Measurements from ENCODE around the gene PSMB9. TPM values are rescaled to one million over a fixed set of nuclear protein-coding genes. Genes with fewer than 3 reads are reported as not detected.

The PSMB9 gene
- total and polyA plus RNA-seq, 2 experiments from 2014 or later: 2.8 to 5.5 TPM

DNA sequence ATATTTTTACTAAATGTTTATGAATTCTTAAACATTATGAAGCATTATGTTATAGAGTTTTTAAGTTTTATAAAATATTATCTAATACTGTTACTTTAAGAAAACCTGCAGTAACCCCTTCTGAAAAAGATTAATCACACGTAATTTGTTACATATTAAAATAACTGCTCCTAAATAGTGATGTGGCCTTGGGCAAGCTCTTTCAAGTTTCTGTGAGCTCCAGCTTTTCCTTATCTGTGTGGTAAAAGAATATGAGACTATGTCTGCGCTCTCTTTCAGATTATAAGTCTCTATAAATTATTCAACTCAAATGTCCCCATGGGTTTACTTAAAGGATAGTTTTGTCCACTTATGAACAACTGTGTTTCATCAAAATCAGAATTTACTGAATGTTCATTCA, 54.9 kb downstream of the PSMB9 start:
- no peak overlapping the region for H3K4me3 Mint-ChIP-seq
- no peaks in the 10 kb centered on the region for H3K36me3 Mint-ChIP-seq (ENCODE audit: low read depth)
- no peaks in the 10 kb centered on the region for H3K36me3 ChIP-seq (ENCODE audit: insufficient read depth)
- H3F3A ChIP-seq (replicated peaks; ENCODE audit: low read depth): no peaks in the 10 kb centered on the region
- ATAC-seq (no peak), DNase-seq (ENCODE audit: low spot score) (no peak)
- H3K4me2 ChIP-seq: no peak overlapping the region
- no peaks in the 10 kb centered on the region for H3K9me2 ChIP-seq (ENCODE audit: insufficient read depth)
- H3K9me3 Mint-ChIP-seq: no peaks in the 10 kb centered on the region
- TF ChIP-seq POLR2AphosphoS5 (IDR thresholded peaks at IDR 0.05; ENCODE audit: low read depth) (no peak), JUNB (IDR thresholded peaks at IDR 0.05; ENCODE audit: unreplicated experiment) (no peak), ZNF462 (CRISPR knock-in tag; IDR thresholded peaks at IDR 0.05) (no peak), STAT1 (IDR thresholded peaks at IDR 0.05; ENCODE audit: unreplicated experiment) (no peak), ZNF114 (CRISPR knock-in tag; IDR thresholded peaks at IDR 0.05) (no peak), CREB1 (CRISPR knock-in tag; IDR thresholded peaks at IDR 0.05; ENCODE audit: low read depth) (no peak), NANOG (IDR thresholded peaks at IDR 0.05; ENCODE audit: borderline replicate concordance) (no peak), ZNF331 (CRISPR knock-in tag; IDR thresholded peaks at IDR 0.05; ENCODE audit: low read depth) (no peak), EZH2phosphoT487 (IDR thresholded peaks at IDR 0.05; ENCODE audit: unreplicated experiment) (no peak), EZH2 (IDR thresholded peaks at IDR 0.05; ENCODE audit: low read depth, unreplicated experiment) (no peak)
- TF ChIP-seq, protein P1, sequence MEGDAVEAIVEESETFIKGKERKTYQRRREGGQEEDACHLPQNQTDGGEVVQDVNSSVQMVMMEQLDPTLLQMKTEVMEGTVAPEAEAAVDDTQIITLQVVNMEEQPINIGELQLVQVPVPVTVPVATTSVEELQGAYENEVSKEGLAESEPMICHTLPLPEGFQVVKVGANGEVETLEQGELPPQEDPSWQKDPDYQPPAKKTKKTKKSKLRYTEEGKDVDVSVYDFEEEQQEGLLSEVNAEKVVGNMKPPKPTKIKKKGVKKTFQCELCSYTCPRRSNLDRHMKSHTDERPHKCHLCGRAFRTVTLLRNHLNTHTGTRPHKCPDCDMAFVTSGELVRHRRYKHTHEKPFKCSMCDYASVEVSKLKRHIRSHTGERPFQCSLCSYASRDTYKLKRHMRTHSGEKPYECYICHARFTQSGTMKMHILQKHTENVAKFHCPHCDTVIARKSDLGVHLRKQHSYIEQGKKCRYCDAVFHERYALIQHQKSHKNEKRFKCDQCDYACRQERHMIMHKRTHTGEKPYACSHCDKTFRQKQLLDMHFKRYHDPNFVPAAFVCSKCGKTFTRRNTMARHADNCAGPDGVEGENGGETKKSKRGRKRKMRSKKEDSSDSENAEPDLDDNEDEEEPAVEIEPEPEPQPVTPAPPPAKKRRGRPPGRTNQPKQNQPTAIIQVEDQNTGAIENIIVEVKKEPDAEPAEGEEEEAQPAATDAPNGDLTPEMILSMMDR (conservative IDR thresholded peaks at IDR 0.05; ENCODE audit: low read depth in 2 of 2): no peak
- TF ChIP-seq, protein P2, sequence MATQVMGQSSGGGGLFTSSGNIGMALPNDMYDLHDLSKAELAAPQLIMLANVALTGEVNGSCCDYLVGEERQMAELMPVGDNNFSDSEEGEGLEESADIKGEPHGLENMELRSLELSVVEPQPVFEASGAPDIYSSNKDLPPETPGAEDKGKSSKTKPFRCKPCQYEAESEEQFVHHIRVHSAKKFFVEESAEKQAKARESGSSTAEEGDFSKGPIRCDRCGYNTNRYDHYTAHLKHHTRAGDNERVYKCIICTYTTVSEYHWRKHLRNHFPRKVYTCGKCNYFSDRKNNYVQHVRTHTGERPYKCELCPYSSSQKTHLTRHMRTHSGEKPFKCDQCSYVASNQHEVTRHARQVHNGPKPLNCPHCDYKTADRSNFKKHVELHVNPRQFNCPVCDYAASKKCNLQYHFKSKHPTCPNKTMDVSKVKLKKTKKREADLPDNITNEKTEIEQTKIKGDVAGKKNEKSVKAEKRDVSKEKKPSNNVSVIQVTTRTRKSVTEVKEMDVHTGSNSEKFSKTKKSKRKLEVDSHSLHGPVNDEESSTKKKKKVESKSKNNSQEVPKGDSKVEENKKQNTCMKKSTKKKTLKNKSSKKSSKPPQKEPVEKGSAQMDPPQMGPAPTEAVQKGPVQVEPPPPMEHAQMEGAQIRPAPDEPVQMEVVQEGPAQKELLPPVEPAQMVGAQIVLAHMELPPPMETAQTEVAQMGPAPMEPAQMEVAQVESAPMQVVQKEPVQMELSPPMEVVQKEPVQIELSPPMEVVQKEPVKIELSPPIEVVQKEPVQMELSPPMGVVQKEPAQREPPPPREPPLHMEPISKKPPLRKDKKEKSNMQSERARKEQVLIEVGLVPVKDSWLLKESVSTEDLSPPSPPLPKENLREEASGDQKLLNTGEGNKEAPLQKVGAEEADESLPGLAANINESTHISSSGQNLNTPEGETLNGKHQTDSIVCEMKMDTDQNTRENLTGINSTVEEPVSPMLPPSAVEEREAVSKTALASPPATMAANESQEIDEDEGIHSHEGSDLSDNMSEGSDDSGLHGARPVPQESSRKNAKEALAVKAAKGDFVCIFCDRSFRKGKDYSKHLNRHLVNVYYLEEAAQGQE (IDR thresholded peaks at IDR 0.05; ENCODE audit: unreplicated experiment): no peak
- TF ChIP-seq, protein P3, sequence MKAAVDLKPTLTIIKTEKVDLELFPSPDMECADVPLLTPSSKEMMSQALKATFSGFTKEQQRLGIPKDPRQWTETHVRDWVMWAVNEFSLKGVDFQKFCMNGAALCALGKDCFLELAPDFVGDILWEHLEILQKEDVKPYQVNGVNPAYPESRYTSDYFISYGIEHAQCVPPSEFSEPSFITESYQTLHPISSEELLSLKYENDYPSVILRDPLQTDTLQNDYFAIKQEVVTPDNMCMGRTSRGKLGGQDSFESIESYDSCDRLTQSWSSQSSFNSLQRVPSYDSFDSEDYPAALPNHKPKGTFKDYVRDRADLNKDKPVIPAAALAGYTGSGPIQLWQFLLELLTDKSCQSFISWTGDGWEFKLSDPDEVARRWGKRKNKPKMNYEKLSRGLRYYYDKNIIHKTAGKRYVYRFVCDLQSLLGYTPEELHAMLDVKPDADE (IDR thresholded peaks at IDR 0.05): no peak
- no peaks in the 10 kb centered on the region for H3K4me1 Mint-ChIP-seq
- no peak overlapping the region for H3K27ac Mint-ChIP-seq
- H3K27me3 ChIP-seq (ENCODE audit: insufficient read depth): no peaks in the 10 kb centered on the region
- no peaks in the 10 kb centered on the region for H3K4me1 ChIP-seq (ENCODE audit: insufficient read depth)
- no peak overlapping the region for H3K4me3 ChIP-seq
- H3K27ac ChIP-seq (ENCODE audit: low read depth): no peak overlapping the region
- H3K79me2 ChIP-seq (replicated peaks; ENCODE audit: insufficient read depth): no peaks in the 10 kb centered on the region
- no peak overlapping the region for H2AFZ ChIP-seq
- H4K20me1 ChIP-seq (replicated peaks; ENCODE audit: insufficient read depth): no peaks in the 10 kb centered on the region
- H3K27me3 Mint-ChIP-seq (ENCODE audit: insufficient read depth, low read depth, poor library complexity): no peaks in the 10 kb centered on the region
